Kidney (tissue), 14 donors: ENCODE results near the gene GRWD1. TPM values are rescaled to one million over a fixed set of nuclear protein-coding genes. Genes with fewer than 3 reads are reported as not detected.
A peak's percentile ranks its signal among the peaks of the same experiment; 100 is the strongest.

Experiments used
- DNase-seq, 5 donors: peaks; one replicate each; pipeline ENCODE4 v3.0.0-alpha.2; 2013 to 2020
- FAIRE-seq: peaks from 2 replicates; lab custom pipeline; 2012; peaks lifted over from hg19 to GRCh38; lab: Jason Lieb, UNC
- H3K27ac ChIP-seq, 2 donors: one replicate each; pipeline ENCODE4 v1.7.0; 2013; ENCODE audit warnings: low read depth in 2 of 2, low read length in 2 of 2, inconsistent platforms in 1 of 2
- H3K27me3 ChIP-seq: one replicate; pipeline ENCODE4 v1.7.1; 2013; ENCODE audit warnings: low read length, inconsistent platforms; ENCODE audit not compliant: control insufficient read depth, insufficient read depth
- H3K36me3 ChIP-seq, 3 donors: one replicate each; pipeline versions ENCODE4 v1.7.0 to v1.7.1; 2013; ENCODE audit warnings: low read length in 3 of 3, control low read depth in 1 of 3, inconsistent platforms in 1 of 3; ENCODE audit not compliant: insufficient read depth in 3 of 3, control insufficient read depth in 2 of 3
- H3K4me1 ChIP-seq, 3 donors: one replicate each; pipeline versions ENCODE4 v1.7.0 to v1.7.1; 2013; ENCODE audit warnings: low read length in 3 of 3, inconsistent platforms in 1 of 3, low read depth in 1 of 3; ENCODE audit not compliant: control insufficient read depth in 2 of 3, insufficient read depth in 2 of 3
- H3K4me3 ChIP-seq, 3 donors: one replicate each; pipeline versions ENCODE4 v1.7.0 to v1.8.1; 2013; ENCODE audit warnings: low read length in 3 of 3, control low read depth in 1 of 3, inconsistent platforms in 1 of 3
- H3K9ac ChIP-seq, 3 donors: one replicate each; pipeline versions ENCODE4 v1.7.0 to v1.7.1; 2013; ENCODE audit warnings: low read length in 3 of 3, control low read depth in 1 of 3, inconsistent platforms in 1 of 3
- H3K9me3 ChIP-seq, 3 donors: one replicate each; pipeline versions ENCODE4 v1.7.0 to v1.7.1; 2013; ENCODE audit warnings: low read length in 3 of 3, control low read depth in 1 of 3, inconsistent platforms in 1 of 3; ENCODE audit not compliant: control insufficient read depth in 2 of 3, insufficient read depth in 1 of 3
- intact Hi-C: fragments of 100-400 bp; cut with DNase I; formaldehyde crosslinking; loops from one replicate; pipeline ENCODE4 v1.11.1; 2022
- polyA plus RNA-seq: library from polyadenylated mRNA; stranded (reverse); fragments of 350-450 nt; fragmentation: Illumina TruSeq; extraction: RNeasy Lipid Tissue Mini Kit (QIAGEN cat#74804); gene quantifications from one replicate; pipeline ENCODE4 v1.2.3, GENCODE V29; 2014; ENCODE audit warnings: low read depth, low replicate concordance; ENCODE audit not compliant: insufficient read depth
- total RNA-seq: library from RNA; stranded (reverse); fragmentation: NEBNext Ultra II Directional; extraction: Animal tissue kit (Norgen Biotek cat#: 25700); gene quantifications from one replicate; pipeline ENCODE4 v1.2.1, GENCODE V29; 2021
- TF ChIP-seq, protein P1 (sequence below): IDR thresholded peaks from 3 replicates; pipeline ENCODE4 v1.5.1; 2012; ENCODE audit warnings: mild to moderate bottlenecking, moderate library complexity, borderline replicate concordance; ENCODE audit not compliant: insufficient read depth; ENCODE audit errors: extremely low read depth
- donor health status: control.
- donor health status: control.
- donor health status: control.
- donor health status: control.
- donor health status: control.
- donor health status: DM: yes; HTN: yes; CAD: no.
- donor health status: Normal renal cell carcinoma (clear cell type).

Gene GRWD1
- total and polyA plus RNA-seq, 2 donors from 2014 or later, result 19.0 to 34.0 TPM

DNA sequence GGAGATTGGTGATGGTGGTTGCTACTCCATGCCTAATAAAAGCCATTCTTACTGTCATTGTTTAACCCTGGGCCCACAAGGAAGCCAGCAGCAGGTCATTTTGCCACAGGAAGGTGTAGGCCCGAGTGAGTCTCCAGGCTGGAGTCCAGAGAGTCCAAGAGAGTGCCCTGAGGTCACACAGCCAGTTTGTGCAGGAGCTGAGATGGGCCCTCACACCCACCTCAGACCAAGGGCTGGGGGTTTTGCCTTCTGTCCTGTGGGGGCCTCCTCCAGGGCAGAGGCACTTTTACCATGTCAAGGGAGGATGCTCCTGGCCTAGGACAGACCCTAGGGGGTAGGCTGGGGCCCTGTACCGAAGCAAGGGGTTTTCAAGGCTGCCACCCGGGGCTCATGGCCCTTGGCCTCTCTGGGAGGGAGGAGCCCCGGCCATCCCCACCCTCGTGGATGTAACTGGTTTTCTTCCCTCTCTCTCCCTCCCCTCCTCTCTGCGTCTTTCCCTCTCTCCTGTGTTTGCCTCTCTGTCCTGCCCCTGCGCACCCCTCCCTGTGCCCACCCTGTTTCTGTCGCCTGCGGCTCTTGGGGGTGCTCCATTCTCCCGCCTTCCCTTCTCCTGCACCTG is 31.4 kb downstream of the GRWD1 start:
- peaks cover 0 to 10% (median 0%) of the 10 kb centered on the region in 3 donors for H3K4me1 ChIP-seq
- H3K27me3 ChIP-seq, result no peaks in the 10 kb centered on the region
- no peak overlapping the region for H3K27ac ChIP-seq
- H3K36me3 ChIP-seq, result peaks cover 15 to 39% (median 21%) of the 10 kb centered on the region in 3 donors
- H3K4me3 ChIP-seq, result no peak overlapping the region
- TF ChIP-seq, protein P1, sequence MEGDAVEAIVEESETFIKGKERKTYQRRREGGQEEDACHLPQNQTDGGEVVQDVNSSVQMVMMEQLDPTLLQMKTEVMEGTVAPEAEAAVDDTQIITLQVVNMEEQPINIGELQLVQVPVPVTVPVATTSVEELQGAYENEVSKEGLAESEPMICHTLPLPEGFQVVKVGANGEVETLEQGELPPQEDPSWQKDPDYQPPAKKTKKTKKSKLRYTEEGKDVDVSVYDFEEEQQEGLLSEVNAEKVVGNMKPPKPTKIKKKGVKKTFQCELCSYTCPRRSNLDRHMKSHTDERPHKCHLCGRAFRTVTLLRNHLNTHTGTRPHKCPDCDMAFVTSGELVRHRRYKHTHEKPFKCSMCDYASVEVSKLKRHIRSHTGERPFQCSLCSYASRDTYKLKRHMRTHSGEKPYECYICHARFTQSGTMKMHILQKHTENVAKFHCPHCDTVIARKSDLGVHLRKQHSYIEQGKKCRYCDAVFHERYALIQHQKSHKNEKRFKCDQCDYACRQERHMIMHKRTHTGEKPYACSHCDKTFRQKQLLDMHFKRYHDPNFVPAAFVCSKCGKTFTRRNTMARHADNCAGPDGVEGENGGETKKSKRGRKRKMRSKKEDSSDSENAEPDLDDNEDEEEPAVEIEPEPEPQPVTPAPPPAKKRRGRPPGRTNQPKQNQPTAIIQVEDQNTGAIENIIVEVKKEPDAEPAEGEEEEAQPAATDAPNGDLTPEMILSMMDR, result no peak
- H3K9ac ChIP-seq, result no peak overlapping the region
- FAIRE-seq, result no peak
- no peak for DNase-seq
- no peaks in the 10 kb centered on the region for H3K9me3 ChIP-seq
- intact Hi-C loops, result no loop called here

DNA sequence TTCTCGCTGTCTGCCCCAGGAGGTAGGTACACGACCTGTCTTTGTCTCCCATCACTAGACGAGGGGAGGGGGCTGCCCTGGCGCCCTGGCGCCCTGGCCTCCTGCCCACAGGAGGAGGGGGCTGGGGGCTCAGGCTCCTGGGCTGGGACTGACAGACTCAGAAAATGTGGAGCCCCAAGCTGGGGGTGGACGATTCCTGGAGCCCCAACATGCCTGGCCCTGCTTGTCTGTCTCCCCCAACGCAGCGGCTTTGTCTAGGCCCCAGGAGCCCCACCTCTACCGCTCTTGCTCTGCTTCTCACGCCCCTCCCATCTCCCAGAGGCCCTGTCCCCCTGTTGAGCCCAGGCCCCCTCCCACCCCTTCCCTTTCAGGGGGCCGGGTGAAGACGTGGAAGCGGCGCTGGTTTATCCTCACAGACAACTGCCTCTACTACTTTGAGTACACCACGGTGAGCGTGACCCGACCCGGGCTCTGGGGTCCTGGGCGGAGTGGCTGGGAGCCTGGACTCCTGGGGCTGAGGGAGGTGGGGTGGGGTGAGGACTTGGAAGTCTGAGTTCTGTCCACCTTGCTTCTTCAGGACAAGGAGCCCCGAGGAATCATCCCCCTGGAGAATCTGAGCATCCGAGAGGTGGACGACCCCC is 32.0 kb downstream of the GRWD1 start:
- H3K9ac ChIP-seq, result no peak overlapping the region
- H3K27me3 ChIP-seq, result no peaks in the 10 kb centered on the region
- H3K27ac ChIP-seq, result no peak overlapping the region
- FAIRE-seq, result no peak
- peaks cover 13 to 36% (median 18%) of the 10 kb centered on the region in 3 donors for H3K36me3 ChIP-seq
- TF ChIP-seq, protein P1, result no peak
- peaks cover 0 to 10% (median 0%) of the 10 kb centered on the region in 3 donors for H3K4me1 ChIP-seq
- peak in 1 of 5 donors; percentile 64 for DNase-seq
- H3K9me3 ChIP-seq, result no peaks in the 10 kb centered on the region
- no peak overlapping the region for H3K4me3 ChIP-seq
- intact Hi-C loops, result no loop called here

DNA sequence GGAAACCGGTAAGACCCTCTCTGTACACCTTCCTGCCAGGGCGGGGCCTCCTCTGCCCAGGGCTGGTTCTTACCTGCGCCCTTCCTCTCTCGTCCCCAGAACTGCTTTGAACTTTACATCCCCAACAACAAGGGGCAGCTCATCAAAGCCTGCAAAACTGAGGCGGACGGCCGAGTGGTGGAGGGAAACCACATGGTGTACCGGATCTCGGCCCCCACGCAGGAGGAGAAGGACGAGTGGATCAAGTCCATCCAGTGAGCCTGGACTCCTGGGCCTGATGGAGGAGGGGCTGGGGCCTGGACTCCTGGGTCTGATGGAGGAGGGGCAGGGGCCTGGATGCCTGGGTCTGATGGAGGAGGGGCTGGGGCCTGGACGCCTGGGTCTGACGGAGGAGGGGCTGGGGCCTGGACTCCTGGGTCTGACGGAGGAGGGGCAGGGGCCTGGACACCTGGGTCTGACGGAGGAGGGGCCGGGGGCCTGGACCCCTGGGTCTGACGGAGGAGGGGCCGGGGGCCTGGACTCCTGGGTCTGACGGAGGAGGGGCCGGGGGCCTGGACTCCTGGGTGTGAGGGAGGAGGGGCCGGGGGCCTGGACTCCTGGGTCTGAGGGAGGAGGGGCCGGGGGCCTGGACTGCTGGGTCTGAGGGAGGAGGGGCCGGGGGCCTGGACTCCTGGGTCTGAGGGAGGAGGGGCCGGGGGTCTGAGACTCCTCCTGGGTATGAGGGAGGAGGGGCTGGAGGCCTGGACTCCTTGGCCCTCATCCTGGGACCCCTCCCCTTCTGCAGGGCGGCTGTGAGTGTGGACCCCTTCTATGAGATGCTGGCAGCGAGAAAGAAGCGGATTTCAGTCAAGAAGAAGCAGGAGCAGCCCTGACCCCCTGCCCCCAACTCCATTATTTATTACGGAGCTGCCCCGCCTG is 32.8 kb downstream of the GRWD1 start:
- no peaks in the 10 kb centered on the region for H3K27me3 ChIP-seq
- TF ChIP-seq, protein P1, result no peak
- H3K27ac ChIP-seq, result no peak overlapping the region
- no peak overlapping the region for H3K9ac ChIP-seq
- H3K9me3 ChIP-seq, result no peaks in the 10 kb centered on the region
- peaks cover 6 to 30% (median 11%) of the 10 kb centered on the region in 3 donors for H3K36me3 ChIP-seq
- intact Hi-C loops, result no loop called here
- DNase-seq (peak in 1 of 5 donors; percentile 69), FAIRE-seq (no peak)
- peaks cover 0 to 6% (median 0%) of the 10 kb centered on the region in 3 donors for H3K4me1 ChIP-seq
- H3K4me3 ChIP-seq, result no peak overlapping the region
